GM18511 (cell line): ENCODE data around the gene KCNN3.

Experiments
- ATAC-seq: cut with Tn5 transposase; IDR thresholded peaks from one replicate; pipeline ENCODE4 v1.9.1; 2021; ENCODE audit warnings: mild to moderate bottlenecking, moderate library complexity; ENCODE audit not compliant: unreplicated experiment

Gene KCNN3

GRCh38 chr1:154797175-154797574 is 72.9 kb downstream of the KCNN3 start:
- ATAC-seq, result no peak

- no peak for ATAC-seq
These were observed 73.7 kb downstream of the KCNN3 start for GRCh38 chr1:154796303-154796892.

- no peak for ATAC-seq
These were observed 75.5 kb downstream of the KCNN3 start for GRCh38 chr1:154794608-154795007.

GRCh38 chr1:154793685-154794084 is 76.4 kb downstream of the KCNN3 start:
- ATAC-seq, result no peak

GRCh38 chr1:154792899-154793298 is 77.2 kb downstream of the KCNN3 start:
- no peak for ATAC-seq

GRCh38 chr1:154791292-154792166 is 78.6 kb downstream of the KCNN3 start:
- ATAC-seq, result peak; percentile 93

GRCh38 chr1:154788886-154789285 is 81.2 kb downstream of the KCNN3 start:
- ATAC-seq, result no peak

- ATAC-seq, result no peak
These were observed 81.8 kb downstream of the KCNN3 start for GRCh38 chr1:154788110-154788870.

- no peak for ATAC-seq
These were observed 83.1 kb downstream of the KCNN3 start for GRCh38 chr1:154786804-154787570.

- peak; percentile 90 for ATAC-seq
These were observed 85.1 kb downstream of the KCNN3 start for GRCh38 chr1:154784924-154785531.

GRCh38 chr1:154784416-154784815 is 85.7 kb downstream of the KCNN3 start:
- ATAC-seq, result no peak

GRCh38 chr1:154783976-154784375 is 86.1 kb downstream of the KCNN3 start:
- no peak for ATAC-seq

GRCh38 chr1:154780541-154780940 is 89.5 kb downstream of the KCNN3 start:
- ATAC-seq, result no peak

GRCh38 chr1:154779551-154780189 is 90.4 kb downstream of the KCNN3 start:
- ATAC-seq, result no peak

- ATAC-seq, result no peak
These were observed 91.1 kb downstream of the KCNN3 start for GRCh38 chr1:154778944-154779343.

- no peak for ATAC-seq
These were observed 91.8 kb downstream of the KCNN3 start for GRCh38 chr1:154778275-154778674.

GRCh38 chr1:154777781-154778180 is 92.3 kb downstream of the KCNN3 start:
- no peak for ATAC-seq

- no peak for ATAC-seq
These were observed 92.9 kb downstream of the KCNN3 start for GRCh38 chr1:154777154-154777553.

- ATAC-seq, result no peak
These were observed 94.2 kb downstream of the KCNN3 start for GRCh38 chr1:154775621-154776605.
